ENCODE data around the gene IGDCC3.

Gene IGDCC3

GRCh38 chr15:65339416-65339815 lies 38.4 kb downstream of the IGDCC3 start:
- DNase-seq (ENCODE audit: low read depth in 2 of 2): no peak
- no peak for TF ChIP-seq CTCF (IDR thresholded peaks at IDR 0.05; ENCODE audit: low read depth, low read length)
- no peak overlapping the region for H3K4me3 ChIP-seq (replicated peaks in 1 of 2; ENCODE audit: low read depth in 2 of 2, low read length in 2 of 2)

DNA sequence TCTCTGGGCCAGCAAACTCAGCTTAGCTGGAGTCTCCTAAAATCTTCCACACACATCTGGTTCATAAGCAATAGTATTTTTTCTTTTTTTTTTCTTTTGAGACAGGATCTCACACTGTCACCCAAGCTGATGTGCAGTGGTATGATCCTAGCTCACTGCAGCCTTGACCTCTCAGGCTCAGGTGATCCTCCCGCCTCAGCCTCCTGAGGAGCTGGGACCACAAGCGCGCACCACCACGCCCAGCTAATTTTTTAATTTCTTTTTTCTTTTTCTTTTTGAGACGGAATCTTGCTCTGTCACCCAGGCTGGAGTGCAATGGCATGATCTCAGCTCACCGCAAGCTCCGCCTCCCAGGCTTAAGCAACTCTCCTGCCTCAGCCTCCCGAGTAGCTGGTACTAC lies 39.0 kb downstream of the IGDCC3 start:
- no peak for TF ChIP-seq CTCF (IDR thresholded peaks at IDR 0.05; ENCODE audit: low read depth, low read length)
- DNase-seq (ENCODE audit: low read depth in 2 of 2): no peak
- no peak overlapping the region for H3K4me3 ChIP-seq (replicated peaks in 1 of 2; ENCODE audit: low read depth in 2 of 2, low read length in 2 of 2)

GRCh38 chr15:65338366-65338765 lies 39.4 kb downstream of the IGDCC3 start:
- no peak for TF ChIP-seq CTCF (IDR thresholded peaks at IDR 0.05; ENCODE audit: low read depth, low read length)

GRCh38 chr15:65337436-65338070 lies 40.2 kb downstream of the IGDCC3 start:
- no peak for DNase-seq (ENCODE audit: low read depth in 2 of 2)
- no peak for TF ChIP-seq CTCF (IDR thresholded peaks at IDR 0.05; ENCODE audit: low read depth, low read length)
- H3K4me3 ChIP-seq (replicated peaks in 1 of 2; ENCODE audit: low read depth in 2 of 2, low read length in 2 of 2): no peak overlapping the region

More at GRCh38 chr15:65338366-65338765, 39.4 kb downstream of the IGDCC3 start:
- no peak overlapping the region for H3K4me3 ChIP-seq (replicated peaks in 1 of 2; ENCODE audit: low read depth in 2 of 2, low read length in 2 of 2)
- DNase-seq (ENCODE audit: low read depth in 2 of 2): no peak

DNA sequence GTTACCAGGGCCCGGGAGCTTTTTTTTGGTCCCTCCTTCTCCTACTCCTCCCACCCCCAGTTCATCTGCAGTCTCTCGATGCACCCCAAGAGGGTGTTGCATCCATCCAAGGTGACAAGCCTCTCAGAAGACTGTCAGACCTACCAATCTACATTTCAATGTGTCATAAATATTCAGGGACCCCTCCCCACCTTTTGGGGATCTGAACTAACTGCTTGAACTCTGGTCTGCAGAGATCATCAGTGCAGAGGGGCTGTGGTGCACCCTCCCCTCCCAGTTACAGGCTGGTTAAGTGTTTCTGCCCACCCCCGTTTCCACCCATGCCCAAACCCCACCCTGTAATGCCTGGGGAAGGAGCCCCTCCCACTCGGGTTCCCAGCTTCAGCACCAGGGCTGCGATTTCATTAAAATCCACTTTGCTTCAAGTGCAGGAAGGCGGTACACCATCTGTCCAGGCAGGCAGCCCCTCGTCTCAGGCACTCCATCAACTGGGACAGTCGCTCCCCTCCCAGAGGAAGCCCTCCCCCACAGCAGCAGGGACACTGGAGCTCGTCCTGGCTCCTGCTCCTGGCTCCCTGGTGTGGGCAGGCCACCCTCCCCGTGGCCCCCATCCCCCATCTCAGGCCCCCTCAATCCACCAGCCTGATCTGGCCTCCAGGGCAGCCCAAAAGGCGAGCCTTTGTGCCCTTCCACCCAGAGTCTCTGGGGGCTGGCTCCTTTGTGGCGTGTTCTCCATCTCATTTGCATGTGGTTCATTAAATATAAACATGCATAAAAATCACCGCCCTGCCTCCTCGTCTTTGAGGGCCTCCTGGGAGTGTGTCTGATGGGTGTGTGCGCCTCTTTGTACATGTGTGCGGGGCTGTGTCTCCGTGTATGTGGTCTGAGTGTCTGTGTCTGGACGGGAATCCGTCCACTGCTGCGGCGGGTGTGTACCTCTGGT lies 41.0 kb downstream of the IGDCC3 start:
- no peak overlapping the region for H3K4me3 ChIP-seq (replicated peaks in 1 of 2; ENCODE audit: low read depth in 2 of 2, low read length in 2 of 2)
- no peak for DNase-seq (ENCODE audit: low read depth in 2 of 2)
- no peak for TF ChIP-seq CTCF (IDR thresholded peaks at IDR 0.05; ENCODE audit: low read depth, low read length)

DNA sequence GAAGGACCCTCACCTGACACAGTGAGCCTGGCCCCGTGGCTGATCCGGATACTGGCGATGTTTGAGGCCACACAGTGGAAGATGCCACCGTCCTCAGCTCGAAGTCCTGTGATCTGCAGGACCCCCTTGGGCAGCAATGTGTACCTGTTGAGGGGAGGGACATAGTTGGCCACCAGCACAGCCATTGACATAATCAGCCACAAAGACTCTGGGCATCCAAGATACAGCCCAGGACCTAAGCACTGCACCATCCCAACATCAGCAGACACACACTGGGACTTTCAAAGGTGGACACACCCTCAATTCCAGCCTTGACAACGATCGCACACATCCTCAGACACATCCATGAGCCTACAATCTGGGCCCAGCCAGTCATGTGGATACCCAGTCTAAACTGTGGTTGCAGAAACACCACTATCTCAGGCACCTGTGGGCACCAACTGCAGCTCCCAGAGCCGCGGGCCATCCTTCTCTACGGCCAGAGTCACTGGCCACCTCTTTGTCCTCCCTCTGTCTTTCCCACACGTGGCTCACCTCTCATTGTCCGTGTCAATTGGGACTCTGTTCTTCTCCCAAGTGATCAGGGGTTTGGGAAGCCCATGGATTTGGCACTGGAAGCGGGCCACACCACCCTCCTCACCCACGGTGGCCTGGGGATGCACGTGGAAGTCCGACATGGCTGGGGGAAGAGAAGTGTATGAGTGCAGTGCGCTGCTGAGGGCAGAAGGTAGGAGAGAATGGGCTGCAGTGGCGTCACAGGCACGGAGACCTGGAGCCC lies 42.3 kb downstream of the IGDCC3 start:
- TF ChIP-seq CTCF (IDR thresholded peaks at IDR 0.05; ENCODE audit: low read depth, low read length): no peak
- H3K4me3 ChIP-seq (replicated peaks in 1 of 2; ENCODE audit: low read depth in 2 of 2, low read length in 2 of 2): no peak overlapping the region
- DNase-seq (ENCODE audit: low read depth in 2 of 2): no peak
